HEK293T (cell line): ENCODE data around the gene PCAT6.

Source experiments
- CTCF ChIA-PET: fragments of 350-600 bp; formaldehyde crosslinking; extraction: SDS; loops from one replicate; lab custom pipeline; 2021; ENCODE audit warnings: antibody characterized with exemption, inconsistent platforms; lab: Yijun Ruan, JAX
- POLR2A ChIA-PET: fragments of 350-600 bp; formaldehyde crosslinking; extraction: SDS; loops from one replicate; lab custom pipeline; 2020; ENCODE audit warnings: antibody characterized with exemption, inconsistent platforms; lab: Yijun Ruan, JAX
- DNase-seq: peaks from one replicate; pipeline ENCODE4 v3.0.0; 2012; ENCODE audit warnings: mixed read lengths; ENCODE audit errors: extremely low spot score
- ARNT ChIP-seq: fragments of 450-650 bp; IDR thresholded peaks from 2 replicates; pipeline ENCODE4 v1.6.1; 2017; ENCODE audit warnings: mild to moderate bottlenecking
- BHLHE40 ChIP-seq: fragments of 450-650 bp; IDR thresholded peaks from 2 replicates; pipeline ENCODE4 v1.6.1; 2016; ENCODE audit warnings: mild to moderate bottlenecking, moderate library complexity, borderline replicate concordance
- CTBP1 ChIP-seq: fragments of 450-650 bp; IDR thresholded peaks from 2 replicates; pipeline ENCODE4 v1.6.1; 2016; ENCODE audit warnings: borderline replicate concordance
- ELF4 ChIP-seq: fragments of 450-650 bp; IDR thresholded peaks from 2 replicates; pipeline ENCODE4 v1.6.1; 2017; ENCODE audit warnings: antibody characterized with exemption
- FOXA1 ChIP-seq: fragments of 450-650 bp; IDR thresholded peaks from 2 replicates; pipeline ENCODE4 v1.6.1; 2016; ENCODE audit warnings: mild to moderate bottlenecking
- FOXK2 ChIP-seq: fragments of 450-650 bp; IDR thresholded peaks from 2 replicates; pipeline ENCODE4 v1.6.1; 2016; ENCODE audit warnings: mild to moderate bottlenecking
- FOXM1 ChIP-seq: fragments of 450-650 bp; IDR thresholded peaks from 2 replicates; pipeline ENCODE4 v1.6.1; 2017; ENCODE audit warnings: mild to moderate bottlenecking, borderline replicate concordance
- HDGF ChIP-seq: fragments of 450-650 bp; IDR thresholded peaks from 2 replicates; pipeline ENCODE4 v1.6.1; 2017; ENCODE audit warnings: antibody characterized with exemption, borderline replicate concordance
- L3MBTL2 ChIP-seq: fragments of 450-650 bp; conservative IDR thresholded peaks from 2 replicates; pipeline ENCODE4 v1.6.1; 2016; ENCODE audit warnings: mild to moderate bottlenecking
- LEF1 ChIP-seq: fragments of 450-650 bp; IDR thresholded peaks from 2 replicates; pipeline ENCODE4 v1.6.1; 2017; ENCODE audit warnings: mild to moderate bottlenecking, borderline replicate concordance
- NFRKB ChIP-seq: fragments of 450-650 bp; IDR thresholded peaks from 2 replicates; pipeline ENCODE4 v1.6.1; 2016; ENCODE audit warnings: mild to moderate bottlenecking, moderate library complexity
- SP1 ChIP-seq: fragments of 450-650 bp; IDR thresholded peaks from 2 replicates; pipeline ENCODE4 v1.6.1; 2017
- SUZ12 ChIP-seq: fragments of 450-650 bp; IDR thresholded peaks from 2 replicates; pipeline ENCODE4 v1.6.1; 2016; ENCODE audit warnings: mild to moderate bottlenecking
- TARDBP ChIP-seq: fragments of 450-650 bp; IDR thresholded peaks from 2 replicates; pipeline ENCODE4 v1.6.1; 2016
- ZNF384 ChIP-seq: fragments of 450-650 bp; IDR thresholded peaks from 2 replicates; pipeline ENCODE4 v1.6.1; 2016
- TF ChIP-seq, protein P1 (sequence below): fragments of 450-650 bp; IDR thresholded peaks from 2 replicates; pipeline ENCODE4 v1.6.1; 2016

The PCAT6 gene

DNA sequence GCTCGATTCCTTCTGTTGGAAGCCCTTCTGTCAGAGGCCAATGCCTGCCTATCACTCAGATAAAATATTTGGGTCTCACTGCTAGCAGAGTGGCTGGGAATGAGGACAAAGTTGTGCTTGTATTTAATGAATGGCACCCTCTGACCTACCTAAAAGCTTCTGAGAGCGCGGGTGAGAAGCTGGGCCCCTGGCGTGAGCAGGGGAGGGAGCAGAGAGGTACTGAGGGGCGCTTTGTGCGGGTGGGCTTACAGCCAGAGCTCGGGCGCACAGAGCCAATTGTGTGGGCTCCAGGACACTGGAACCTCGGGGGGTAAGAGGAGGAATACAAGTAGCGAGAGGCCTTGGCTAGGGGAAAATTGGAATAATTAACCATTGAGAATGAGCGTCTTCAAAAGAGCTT lies 32.3 kb downstream of the PCAT6 start:
- ChIA-PET CTCF (no interaction called here), POLR2A (no interaction called here)
- DNase-seq: no peak
- no peak for TF ChIP-seq ELF4
- TF ChIP-seq ZNF384: no peak
- TF ChIP-seq SUZ12: no peak
- TF ChIP-seq FOXM1: no peak
- no peak for TF ChIP-seq TARDBP
- no peak for TF ChIP-seq HDGF
- TF ChIP-seq BHLHE40: no peak
- no peak for TF ChIP-seq L3MBTL2

DNA sequence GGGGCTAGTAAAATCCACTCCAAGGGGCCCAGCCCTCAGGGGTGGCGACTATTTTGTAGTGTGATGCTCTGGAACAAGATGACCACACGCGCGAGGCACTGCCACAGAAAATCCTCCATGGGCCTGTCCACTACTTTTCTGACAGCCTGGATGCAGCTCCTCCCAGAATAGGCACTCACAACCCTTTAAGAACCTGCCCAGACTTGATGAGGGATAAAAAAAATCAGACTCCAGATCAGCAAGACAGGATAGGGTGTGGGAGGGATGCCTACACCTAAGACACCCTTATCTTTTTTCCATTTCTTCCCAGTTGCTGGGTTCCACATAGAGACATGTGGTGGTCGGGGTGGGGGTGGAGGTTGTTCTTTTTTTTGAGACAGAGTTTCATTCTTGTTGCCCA lies 33.5 kb downstream of the PCAT6 start:
- no peak for TF ChIP-seq FOXK2
- TF ChIP-seq L3MBTL2: no peak
- TF ChIP-seq HDGF: no peak
- no peak for TF ChIP-seq NFRKB
- no peak for TF ChIP-seq FOXA1
- no peak for TF ChIP-seq CTBP1
- no peak for TF ChIP-seq SP1
- TF ChIP-seq, protein P1, sequence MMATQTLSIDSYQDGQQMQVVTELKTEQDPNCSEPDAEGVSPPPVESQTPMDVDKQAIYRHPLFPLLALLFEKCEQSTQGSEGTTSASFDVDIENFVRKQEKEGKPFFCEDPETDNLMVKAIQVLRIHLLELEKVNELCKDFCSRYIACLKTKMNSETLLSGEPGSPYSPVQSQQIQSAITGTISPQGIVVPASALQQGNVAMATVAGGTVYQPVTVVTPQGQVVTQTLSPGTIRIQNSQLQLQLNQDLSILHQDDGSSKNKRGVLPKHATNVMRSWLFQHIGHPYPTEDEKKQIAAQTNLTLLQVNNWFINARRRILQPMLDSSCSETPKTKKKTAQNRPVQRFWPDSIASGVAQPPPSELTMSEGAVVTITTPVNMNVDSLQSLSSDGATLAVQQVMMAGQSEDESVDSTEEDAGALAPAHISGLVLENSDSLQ: no peak
- no peak for TF ChIP-seq ARNT
- no peak for TF ChIP-seq ELF4
- TF ChIP-seq FOXM1: no peak
- TF ChIP-seq SUZ12: no peak
- no peak for TF ChIP-seq TARDBP
- DNase-seq: no peak
- ChIA-PET POLR2A (no interaction called here), CTCF (no interaction called here)

DNA sequence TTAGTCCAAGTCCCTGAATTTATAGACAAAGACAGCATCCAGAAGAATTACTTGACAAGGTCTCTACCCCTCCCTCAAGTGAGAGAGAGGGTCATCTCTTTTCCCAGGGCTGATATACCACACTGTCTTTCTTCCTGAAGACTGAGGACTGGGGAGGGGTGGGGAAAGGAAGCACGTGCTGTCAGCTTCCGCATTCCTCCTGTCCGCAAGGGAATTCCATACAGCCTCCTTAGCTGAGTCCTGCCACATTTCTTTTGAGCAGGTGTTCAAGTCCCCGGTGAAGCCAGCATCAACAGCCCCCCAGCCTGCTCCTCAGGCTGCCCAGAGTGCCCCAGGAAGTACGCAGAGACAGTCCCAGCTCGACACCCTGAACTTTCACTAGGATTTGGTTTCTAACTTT lies 34.2 kb downstream of the PCAT6 start:
- TF ChIP-seq ELF4 (no peak), ZNF384 (no peak), HDGF (no peak), NFRKB (no peak), ARNT (no peak), L3MBTL2 (no peak)
- TF ChIP-seq, protein P1: no peak
- ChIA-PET CTCF (no interaction called here), POLR2A (no interaction called here)
- DNase-seq: no peak

DNA sequence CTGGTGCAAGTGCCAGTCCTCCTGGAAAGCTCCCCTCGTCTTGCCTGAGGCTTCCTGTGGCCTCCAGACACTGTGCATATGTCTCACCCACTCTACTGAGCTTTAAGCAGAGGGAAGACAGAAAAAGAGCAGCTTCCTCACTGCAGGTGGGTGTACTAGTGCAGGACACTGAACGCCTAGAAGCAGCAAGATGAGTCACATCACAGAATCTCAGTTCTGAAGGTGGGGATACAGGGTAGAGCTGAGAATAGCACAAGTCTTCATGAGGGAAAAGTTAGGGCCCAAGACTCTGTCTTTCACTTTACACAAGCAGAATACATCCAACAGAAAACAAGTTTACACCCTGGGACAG lies 37.4 kb downstream of the PCAT6 start:
- ChIA-PET POLR2A (interaction anchor here (0.7 kb wide), 1 partner anchor 38 kb away, joined by 3 read pairs; the partner anchor contains the start of gene PCAT6), CTCF (no interaction called here)
- TF ChIP-seq, protein P1: no peak
- no peak for TF ChIP-seq FOXK2
- no peak for TF ChIP-seq TARDBP
- no peak for TF ChIP-seq ZNF384
- TF ChIP-seq SUZ12: no peak
- TF ChIP-seq BHLHE40: no peak
- no peak for TF ChIP-seq HDGF
- TF ChIP-seq ELF4: no peak
- no peak for TF ChIP-seq ARNT
- no peak for TF ChIP-seq L3MBTL2
- TF ChIP-seq FOXM1: no peak
- no peak for TF ChIP-seq CTBP1
- no peak for TF ChIP-seq LEF1
- no peak for TF ChIP-seq FOXA1
- no peak for TF ChIP-seq NFRKB
- no peak for TF ChIP-seq SP1
- no peak for DNase-seq

DNA sequence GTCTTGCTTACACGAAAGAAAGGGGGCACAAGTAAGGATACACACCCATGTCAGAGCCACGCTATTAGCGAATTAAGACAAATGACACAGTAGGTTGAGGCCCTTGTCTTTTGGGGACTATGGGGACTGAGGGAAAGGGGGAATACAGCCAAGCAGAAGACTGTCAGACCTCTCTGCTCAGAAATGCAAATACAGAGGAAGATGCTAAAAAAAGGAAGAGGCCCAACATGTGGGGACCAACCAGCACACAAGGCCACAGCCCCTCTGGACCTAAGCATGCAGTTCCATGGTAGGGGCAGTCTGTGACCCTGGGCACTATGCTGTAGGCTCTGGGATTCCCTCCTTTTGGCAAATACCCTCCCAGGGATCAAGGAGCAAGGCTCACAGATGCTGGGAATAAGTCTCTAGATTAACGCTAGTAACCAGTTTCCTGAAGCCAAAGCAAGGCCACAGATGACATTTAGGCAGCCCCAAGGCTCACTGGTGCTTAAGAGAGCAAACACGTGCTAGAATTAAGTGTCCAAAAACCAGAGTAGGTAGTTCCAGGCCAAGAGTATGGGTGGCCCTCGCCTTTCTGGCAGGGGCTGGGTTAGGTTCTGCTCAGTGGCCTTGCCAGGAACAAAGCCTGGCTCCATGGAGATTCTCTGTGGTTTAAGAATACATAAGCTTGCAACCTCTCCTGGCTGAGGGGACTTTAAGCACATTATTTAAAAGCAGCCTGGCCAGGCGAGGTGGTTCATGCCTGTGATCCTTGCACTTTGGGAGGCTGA lies 40.0 kb downstream of the PCAT6 start:
- TF ChIP-seq FOXK2 (no peak), ZNF384 (no peak), NFRKB (no peak), SP1 (no peak), ELF4 (no peak), CTBP1 (no peak), BHLHE40 (no peak), SUZ12 (no peak), TARDBP (no peak), LEF1 (no peak), L3MBTL2 (no peak), HDGF (no peak), FOXA1 (no peak)
- no peak for DNase-seq
- POLR2A ChIA-PET: no interaction called here
- CTCF ChIA-PET: no interaction called here

DNA sequence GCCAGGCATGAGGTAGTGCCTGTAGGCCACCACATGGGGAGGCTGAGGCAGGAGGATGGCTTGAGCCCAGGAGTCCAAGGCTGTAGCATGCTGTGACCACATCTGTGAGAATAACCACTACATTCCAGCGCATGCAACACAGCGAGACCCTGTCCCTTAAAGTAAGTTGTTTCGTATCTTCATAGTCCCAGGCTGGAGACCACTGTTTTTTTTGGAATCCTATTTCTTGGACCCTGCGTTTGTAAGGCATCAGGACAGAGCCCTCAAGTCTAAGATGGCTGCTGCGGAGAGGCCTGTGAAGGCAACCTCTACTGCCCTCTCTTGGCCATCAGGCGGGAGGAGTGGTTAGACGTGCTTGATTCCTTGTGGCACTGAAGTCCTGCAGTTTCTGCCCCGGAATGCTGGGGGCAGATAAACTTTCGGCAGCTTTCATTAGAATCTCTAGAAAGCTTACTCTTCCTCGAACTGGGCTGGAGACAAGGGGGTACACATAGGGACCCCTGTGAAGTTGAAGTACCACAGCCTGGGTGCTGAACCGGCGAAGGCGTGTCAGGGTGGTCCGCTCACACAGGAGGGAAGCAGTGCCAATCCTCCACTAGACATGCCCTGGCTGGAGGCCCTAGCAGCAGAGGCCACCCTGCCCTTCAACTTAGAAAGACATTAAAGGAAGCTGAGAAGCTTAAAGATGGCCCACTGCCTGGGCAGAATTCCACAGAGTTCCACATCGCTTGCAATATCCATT lies 41.6 kb downstream of the PCAT6 start:
- peak; percentile 87 for DNase-seq
- CTCF ChIA-PET: interaction anchor here (0.7 to 1.1 kb wide), 3 partner anchors 10 to 531 kb away, joined by 3 to 4 read pairs (median 4); no protein-coding TSS in a partner anchor
- TF ChIP-seq CTBP1 (no peak), L3MBTL2 (peak; percentile 48; the same call in 1 of the 2 replicates), FOXA1 (no peak), HDGF (0 out of 2 replicates have a peak, but pooled peaks have one; percentile 13)
- POLR2A ChIA-PET: no interaction called here
